ENCODE measurements around the gene COL21A1. TPM values are rescaled to one million over a fixed set of nuclear protein-coding genes. Genes with fewer than 3 reads are reported as not detected.

The COL21A1 gene
- total RNA-seq, 1 experiment from 2014 or later, result 0.66 TPM

- peak; percentile 74 for DNase-seq (ENCODE audit: low read depth, low spot score)
- in situ Hi-C loops (cut with HindIII; ENCODE audit: low pct_unique_long_range_greater_than_20kb, low sequenced_read_pairs), result no loop called here
Measured at GRCh38 chr6:56091159-56091869, 156.1 kb downstream of the COL21A1 start.

GRCh38 chr6:56088641-56089040, 158.7 kb downstream of the COL21A1 start:
- no peak for DNase-seq (ENCODE audit: low read depth, low spot score)
- in situ Hi-C loops (cut with HindIII; ENCODE audit: low pct_unique_long_range_greater_than_20kb, low sequenced_read_pairs), result no loop called here

- no peak for DNase-seq (ENCODE audit: low read depth, low spot score)
- in situ Hi-C loops (cut with HindIII; ENCODE audit: low pct_unique_long_range_greater_than_20kb, low sequenced_read_pairs), result no loop called here
Measured at GRCh38 chr6:56087421-56087820, 160.0 kb downstream of the COL21A1 start.

- no peak for DNase-seq (ENCODE audit: low read depth, low spot score)
- in situ Hi-C loops (cut with HindIII; ENCODE audit: low pct_unique_long_range_greater_than_20kb, low sequenced_read_pairs), result no loop called here
Measured at GRCh38 chr6:56079751-56080540, 167.4 kb downstream of the COL21A1 start.

- in situ Hi-C loops (cut with HindIII; ENCODE audit: low pct_unique_long_range_greater_than_20kb, low sequenced_read_pairs), result no loop called here
- DNase-seq (ENCODE audit: low read depth, low spot score), result no peak
Measured at GRCh38 chr6:56076033-56076432, 171.3 kb downstream of the COL21A1 start.

- no peak for DNase-seq (ENCODE audit: low read depth, low spot score)
- in situ Hi-C loops (cut with HindIII; ENCODE audit: low pct_unique_long_range_greater_than_20kb, low sequenced_read_pairs), result no loop called here
Measured at GRCh38 chr6:56073761-56074160, 173.6 kb downstream of the COL21A1 start.

GRCh38 chr6:56073315-56073714, 174.1 kb downstream of the COL21A1 start:
- in situ Hi-C loops (cut with HindIII; ENCODE audit: low pct_unique_long_range_greater_than_20kb, low sequenced_read_pairs), result no loop called here
- DNase-seq (ENCODE audit: low read depth, low spot score), result no peak

GRCh38 chr6:56072856-56073255, 174.5 kb downstream of the COL21A1 start:
- in situ Hi-C loops (cut with HindIII; ENCODE audit: low pct_unique_long_range_greater_than_20kb, low sequenced_read_pairs), result no loop called here
- DNase-seq (ENCODE audit: low read depth, low spot score), result peak; percentile 11

- in situ Hi-C loops (cut with HindIII; ENCODE audit: low pct_unique_long_range_greater_than_20kb, low sequenced_read_pairs), result no loop called here
- DNase-seq (ENCODE audit: low read depth, low spot score), result no peak
Measured at GRCh38 chr6:56065408-56065807, 182.0 kb downstream of the COL21A1 start.

GRCh38 chr6:56062836-56063235, 184.5 kb downstream of the COL21A1 start:
- no peak for DNase-seq (ENCODE audit: low read depth, low spot score)
- in situ Hi-C loops (cut with HindIII; ENCODE audit: low pct_unique_long_range_greater_than_20kb, low sequenced_read_pairs), result no loop called here

- in situ Hi-C loops (cut with HindIII; ENCODE audit: low pct_unique_long_range_greater_than_20kb, low sequenced_read_pairs), result no loop called here
- DNase-seq (ENCODE audit: low read depth, low spot score), result no peak
Measured at GRCh38 chr6:56058636-56059035, 188.7 kb downstream of the COL21A1 start.

GRCh38 chr6:56055081-56055704, 192.2 kb downstream of the COL21A1 start:
- in situ Hi-C loops (cut with HindIII; ENCODE audit: low pct_unique_long_range_greater_than_20kb, low sequenced_read_pairs), result no loop called here
- DNase-seq (ENCODE audit: low read depth, low spot score), result no peak

GRCh38 chr6:56051202-56051598, 196.2 kb downstream of the COL21A1 start:
- in situ Hi-C loops (cut with HindIII; ENCODE audit: low pct_unique_long_range_greater_than_20kb, low sequenced_read_pairs), result no loop called here
- DNase-seq (ENCODE audit: low read depth, low spot score), result no peak

- DNase-seq (ENCODE audit: low read depth, low spot score), result no peak
- in situ Hi-C loops (cut with HindIII; ENCODE audit: low pct_unique_long_range_greater_than_20kb, low sequenced_read_pairs), result no loop called here
Measured at GRCh38 chr6:56050530-56051201, 196.7 kb downstream of the COL21A1 start.

GRCh38 chr6:56048601-56049000, 198.8 kb downstream of the COL21A1 start:
- in situ Hi-C loops (cut with HindIII; ENCODE audit: low pct_unique_long_range_greater_than_20kb, low sequenced_read_pairs), result no loop called here
- no peak for DNase-seq (ENCODE audit: low read depth, low spot score)

GRCh38 chr6:56047931-56048540, 199.3 kb downstream of the COL21A1 start:
- no peak for DNase-seq (ENCODE audit: low read depth, low spot score)
- in situ Hi-C loops (cut with HindIII; ENCODE audit: low pct_unique_long_range_greater_than_20kb, low sequenced_read_pairs), result no loop called here

- in situ Hi-C loops (cut with HindIII; ENCODE audit: low pct_unique_long_range_greater_than_20kb, low sequenced_read_pairs), result no loop called here
- peak; percentile 49 for DNase-seq (ENCODE audit: low read depth, low spot score)
Measured at GRCh38 chr6:56046576-56046975, 200.8 kb downstream of the COL21A1 start.

- in situ Hi-C loops (cut with HindIII; ENCODE audit: low pct_unique_long_range_greater_than_20kb, low sequenced_read_pairs), result no loop called here
- DNase-seq (ENCODE audit: low read depth, low spot score), result no peak
Measured at GRCh38 chr6:56043761-56044160, 203.6 kb downstream of the COL21A1 start.
